AG09309 (cell line): ENCODE results near the gene ABLIM1.

Experiments
- DNase-seq: peaks from one replicate; pipeline ENCODE4 v3.0.0-alpha.2; 2010; ENCODE audit warnings: low read depth
- H3K4me3 ChIP-seq: 2 replicates; pipeline ENCODE4 v1.5.1; 2011; ENCODE audit warnings: mild to moderate bottlenecking, low read depth, low read length, moderate library complexity; ENCODE audit not compliant: control insufficient read depth
- CTCF ChIP-seq: IDR thresholded peaks from 2 replicates; pipeline ENCODE4 v1.5.1; 2011; ENCODE audit warnings: mild to moderate bottlenecking, low read depth, low read length, inconsistent platforms; ENCODE audit not compliant: insufficient read depth, control insufficient read depth; ENCODE audit errors: missing control alignments

The ABLIM1 gene

DNA sequence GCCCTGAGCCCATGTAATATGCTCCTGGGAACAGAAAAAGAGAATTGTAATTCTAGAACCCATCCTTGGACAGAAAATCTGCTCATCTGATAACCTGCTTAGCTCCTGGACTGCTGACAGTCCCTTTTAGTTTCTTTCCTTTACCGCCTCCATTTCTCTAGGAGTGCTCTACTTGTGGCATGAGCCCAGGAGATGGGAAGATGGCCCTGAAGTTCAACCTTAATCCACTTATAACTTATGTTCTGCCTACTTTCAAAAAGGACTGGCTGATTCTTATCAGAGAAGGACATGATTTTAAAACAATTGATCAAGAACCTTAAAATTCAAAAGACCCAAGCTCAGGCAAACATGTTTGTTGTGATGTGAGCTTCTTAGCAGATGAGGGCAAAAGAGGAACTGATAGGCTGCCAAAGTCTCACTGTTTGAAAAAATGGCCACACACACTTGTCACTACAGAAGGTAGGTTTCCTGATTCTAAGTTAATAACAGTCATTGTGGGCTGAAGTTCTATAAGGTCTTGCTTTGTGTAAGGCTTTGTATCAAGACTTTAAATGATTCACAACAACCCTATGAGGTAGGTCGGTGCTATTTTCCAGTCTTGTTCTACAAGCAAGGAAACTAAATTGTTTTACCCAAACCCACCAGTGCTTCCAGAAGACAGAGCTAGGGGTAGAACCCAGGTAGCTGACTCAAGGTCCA lies 159.5 kb downstream of the ABLIM1 start:
- no peak for DNase-seq
- H3K4me3 ChIP-seq = no peak overlapping the region
- TF ChIP-seq CTCF = no peak

DNA sequence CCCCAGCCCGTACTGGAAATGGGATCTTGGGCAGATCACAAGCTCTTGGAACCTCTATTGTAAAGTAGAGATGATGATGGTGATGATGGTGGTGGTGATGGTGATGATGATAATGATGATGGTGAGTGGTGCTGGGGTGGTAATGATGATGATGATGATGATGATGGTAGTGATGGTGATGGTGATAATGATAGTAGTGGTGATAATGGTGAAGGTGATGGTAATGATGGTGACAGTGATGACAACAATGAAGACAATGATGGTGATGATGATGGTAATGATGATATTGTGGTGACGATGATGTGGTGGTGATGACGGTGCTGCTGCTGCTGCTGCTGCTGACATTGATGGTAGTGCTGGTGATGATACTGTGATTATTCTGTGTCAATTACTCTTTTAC lies 162.8 kb downstream of the ABLIM1 start:
- no peak for DNase-seq
- no peak for TF ChIP-seq CTCF
- no peak overlapping the region for H3K4me3 ChIP-seq

DNA sequence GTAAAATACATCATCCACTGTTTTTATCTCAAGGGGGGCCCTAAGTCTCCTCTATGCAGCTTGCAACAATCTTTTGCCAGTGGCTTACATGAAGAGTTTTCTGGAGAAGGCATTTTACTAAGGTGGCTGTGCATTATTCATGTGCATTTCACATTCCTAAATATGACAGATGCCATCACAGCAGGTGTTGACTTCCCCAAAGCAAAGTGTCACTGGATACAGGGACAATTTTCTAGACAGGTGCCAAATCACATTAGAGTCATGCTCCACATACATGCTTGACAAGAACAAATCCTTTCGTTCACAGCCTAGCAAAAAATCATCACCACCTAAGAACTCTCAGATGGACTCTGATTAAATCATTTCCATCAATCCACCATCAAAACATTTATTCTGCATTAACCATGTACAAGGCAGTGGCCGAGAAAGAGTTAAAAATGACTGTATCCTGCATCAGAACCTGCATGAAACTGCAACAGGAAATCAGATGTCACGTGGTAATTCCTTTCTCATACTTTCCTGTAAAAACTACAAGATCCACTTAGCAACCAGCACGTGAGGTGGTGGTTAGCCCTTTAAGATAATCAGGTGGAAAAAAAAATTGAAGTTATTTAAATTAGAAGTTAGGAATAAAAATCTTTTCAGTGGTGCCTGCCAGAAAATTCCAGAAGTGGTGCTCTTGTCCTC lies 165.6 kb downstream of the ABLIM1 start:
- no peak overlapping the region for H3K4me3 ChIP-seq
- TF ChIP-seq CTCF = no peak
- no peak for DNase-seq

- no peak for DNase-seq
- no peak overlapping the region for H3K4me3 ChIP-seq
- no peak for TF ChIP-seq CTCF
Observed at GRCh38 chr10:114491933-114492332, 166.1 kb downstream of the ABLIM1 start.

DNA sequence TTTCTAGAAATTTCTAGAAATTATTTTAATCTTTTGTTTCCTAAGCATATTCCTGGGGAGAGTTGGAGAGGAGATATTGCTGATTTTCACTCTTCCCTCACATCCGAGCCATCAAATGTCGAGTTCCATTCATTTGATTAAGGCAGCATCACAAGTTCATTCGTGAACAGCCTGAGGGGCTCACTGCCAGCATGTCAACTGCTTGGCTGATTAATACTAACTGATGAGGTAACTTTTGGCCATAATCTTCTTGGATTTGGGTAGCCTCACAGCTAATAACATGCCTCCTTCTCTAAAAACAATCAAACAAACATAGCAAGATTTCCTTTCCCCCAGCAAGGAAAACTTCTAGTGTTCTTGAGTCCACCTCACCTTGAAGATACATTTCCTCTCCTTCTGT lies 166.7 kb downstream of the ABLIM1 start:
- no peak for DNase-seq
- no peak overlapping the region for H3K4me3 ChIP-seq
- TF ChIP-seq CTCF = no peak

GRCh38 chr10:114489521-114490310 lies 168.4 kb downstream of the ABLIM1 start:
- no peak overlapping the region for H3K4me3 ChIP-seq
- no peak for TF ChIP-seq CTCF
- DNase-seq = no peak
